HCT116 (cell line): ENCODE measurements around the gene CYLC2.

ENCODE experiments used
- ATF3 ChIP-seq: IDR thresholded peaks from 2 replicates; pipeline ENCODE4 v1.6.1; 2012
- CBX3 ChIP-seq: IDR thresholded peaks from 2 replicates; pipeline ENCODE4 v1.6.1; 2012; ENCODE audit warnings: low read depth
- CTCF ChIP-seq, 3 experiments: fragments of 200-600 bp in 1 of 3; sonication (generic) in 1 of 3; IDR thresholded peaks in 2 of 3; conservative IDR thresholded peaks in 1 of 3; 2 replicates each; pipeline ENCODE4 v1.5.1; 2012 to 2017; ENCODE audit warnings: low read depth in 2 of 3, low read length in 2 of 3, antibody characterized with exemption in 1 of 3, borderline replicate concordance in 1 of 3, control low read depth in 1 of 3, mild to moderate bottlenecking in 1 of 3, mixed read lengths in 1 of 3, mixed run types in 1 of 3, moderate library complexity in 1 of 3; ENCODE audit not compliant: insufficient read depth in 1 of 3
- EZH2 ChIP-seq: fragments of 200-600 bp; sonication (generic); IDR thresholded peaks from 2 replicates; pipeline ENCODE4 v1.6.1; 2017; ENCODE audit warnings: antibody characterized with exemption, mixed run types
- EZH2phosphoT487 ChIP-seq: fragments of 200-600 bp; IDR thresholded peaks from 2 replicates; pipeline ENCODE4 v1.6.1; 2018; ENCODE audit warnings: antibody characterized with exemption, borderline replicate concordance
- FOSL1 ChIP-seq: IDR thresholded peaks from 2 replicates; pipeline ENCODE4 v1.6.1; 2012; ENCODE audit warnings: low read depth
- JUND ChIP-seq: IDR thresholded peaks from 2 replicates; pipeline ENCODE4 v1.6.1; 2012
- MAX ChIP-seq: IDR thresholded peaks from 2 replicates; pipeline ENCODE4 v1.6.1; 2012
- POLR2A ChIP-seq: IDR thresholded peaks from 2 replicates; pipeline ENCODE4 v1.7.0; 2011; ENCODE audit warnings: borderline replicate concordance; ENCODE audit not compliant: insufficient read depth, insufficient read length; ENCODE audit errors: extremely low read depth
- POLR2AphosphoS5 ChIP-seq: IDR thresholded peaks from 2 replicates; pipeline ENCODE4 v1.6.1; 2011; ENCODE audit warnings: mild to moderate bottlenecking, low read depth, low read length, moderate library complexity
- RAD21 ChIP-seq: IDR thresholded peaks from 2 replicates; pipeline ENCODE4 v1.6.1; 2012; ENCODE audit warnings: low read depth, mild to moderate bottlenecking
- REST ChIP-seq: IDR thresholded peaks from 2 replicates; pipeline ENCODE4 v1.6.1; 2012; ENCODE audit warnings: low read depth
- SP1 ChIP-seq: IDR thresholded peaks from 2 replicates; pipeline ENCODE4 v1.6.1; 2012; ENCODE audit warnings: low read depth
- SRF ChIP-seq: IDR thresholded peaks from 2 replicates; pipeline ENCODE4 v1.6.1; 2012; ENCODE audit warnings: low read depth

GRCh38 chr9:102975251-102975650 lies 19.9 kb upstream of the CYLC2 start:
- TF ChIP-seq ATF3 (no peak), POLR2A (no peak), CTCF (IDR thresholded peaks at IDR 0.05 in 2 of 3, conservative IDR thresholded peaks at IDR 0.05 in 1 of 3; ENCODE audit: borderline replicate concordance in 1 of 3, insufficient read depth in 1 of 3, low read depth in 2 of 3, low read length in 2 of 3) (no peak), SP1 (no peak), RAD21 (no peak), JUND (no peak), CBX3 (no peak), EZH2 (no peak), REST (no peak), EZH2phosphoT487 (no peak), FOSL1 (no peak), POLR2AphosphoS5 (no peak), MAX (no peak), SRF (no peak)
